HG03432 (cell line): ENCODE measurements around the gene CPLX1.

ENCODE experiments used
- ATAC-seq: cut with Tn5 transposase; IDR thresholded peaks from one replicate; pipeline ENCODE4 v1.9.1; 2021; ENCODE audit warnings: mild to moderate bottlenecking, moderate library complexity; ENCODE audit not compliant: unreplicated experiment

The CPLX1 gene

GRCh38 chr4:825971-826330, at the start of gene CPLX1:
Gene CPLX1, minus strand, starts transcription at chr4:826129. Its CDS starts 1,607 bp downstream, at chr4:824522.
- ATAC-seq = no peak

- ATAC-seq = no peak
Measured at GRCh38 chr4:874971-875817, 49.3 kb upstream of the CPLX1 start.

- no peak for ATAC-seq
Measured at GRCh38 chr4:874056-874455, 48.1 kb upstream of the CPLX1 start.

DNA sequence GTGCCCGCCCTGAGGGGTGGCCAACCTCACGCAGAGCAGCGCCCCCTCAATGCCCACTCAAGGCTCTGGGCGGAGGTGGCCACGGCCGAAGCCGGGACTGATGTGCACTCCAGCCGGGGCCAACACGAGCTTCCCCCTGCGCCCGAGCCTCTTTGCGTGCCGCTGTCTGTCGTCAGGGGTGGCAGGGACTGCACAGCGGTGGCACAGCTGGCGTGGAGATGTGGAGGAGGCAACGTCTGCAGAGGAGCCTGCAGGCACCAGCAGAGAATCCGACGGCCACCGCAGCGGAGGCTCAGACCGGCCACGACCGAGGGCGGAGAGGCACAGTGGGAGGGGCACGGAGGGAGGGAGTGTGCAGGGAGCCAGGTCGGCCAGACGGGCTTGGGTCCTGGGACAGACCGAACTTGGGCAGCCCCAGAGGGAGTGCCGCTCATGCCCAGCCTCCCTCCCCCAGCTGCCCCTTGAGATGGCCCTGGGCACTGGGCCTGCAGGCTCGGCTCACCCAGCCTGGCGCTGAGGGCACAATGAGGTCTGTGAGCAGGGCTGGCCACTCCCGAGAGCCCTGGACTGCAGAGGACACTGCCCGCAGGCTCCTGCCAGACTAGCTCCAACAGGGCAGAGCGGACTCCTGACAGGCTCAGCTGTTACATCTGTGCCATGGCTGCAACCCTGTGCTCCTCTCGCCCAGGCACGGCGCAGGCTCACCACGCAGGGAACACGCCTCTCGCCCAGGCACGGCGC, 46.5 kb upstream of the CPLX1 start:
- no peak for ATAC-seq

- ATAC-seq = no peak
Measured at GRCh38 chr4:871484-871883, 45.6 kb upstream of the CPLX1 start.

GRCh38 chr4:870951-871350, 45.0 kb upstream of the CPLX1 start:
- no peak for ATAC-seq

DNA sequence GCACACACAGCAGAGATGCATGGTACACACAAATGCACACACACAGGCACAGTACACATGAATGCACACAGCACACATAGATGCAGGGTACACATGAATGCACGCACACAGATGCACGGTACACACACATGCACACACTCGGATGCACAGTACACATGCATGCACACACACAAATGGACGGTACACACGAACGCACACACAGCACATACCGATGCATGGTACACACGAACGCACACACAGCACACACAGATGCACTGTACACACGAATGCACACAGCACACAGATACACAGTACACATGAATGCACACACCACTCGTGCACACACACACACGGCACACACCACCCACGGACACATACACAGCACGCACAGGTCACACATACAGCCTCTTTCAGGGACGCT, 43.8 kb upstream of the CPLX1 start:
- ATAC-seq = no peak

- ATAC-seq = no peak
Measured at GRCh38 chr4:868421-868820, 42.5 kb upstream of the CPLX1 start.

- ATAC-seq = no peak
Measured at GRCh38 chr4:867526-868250, 41.8 kb upstream of the CPLX1 start.

GRCh38 chr4:866761-867390, 40.9 kb upstream of the CPLX1 start:
- ATAC-seq = no peak

GRCh38 chr4:866068-866760, 40.3 kb upstream of the CPLX1 start:
- no peak for ATAC-seq

DNA sequence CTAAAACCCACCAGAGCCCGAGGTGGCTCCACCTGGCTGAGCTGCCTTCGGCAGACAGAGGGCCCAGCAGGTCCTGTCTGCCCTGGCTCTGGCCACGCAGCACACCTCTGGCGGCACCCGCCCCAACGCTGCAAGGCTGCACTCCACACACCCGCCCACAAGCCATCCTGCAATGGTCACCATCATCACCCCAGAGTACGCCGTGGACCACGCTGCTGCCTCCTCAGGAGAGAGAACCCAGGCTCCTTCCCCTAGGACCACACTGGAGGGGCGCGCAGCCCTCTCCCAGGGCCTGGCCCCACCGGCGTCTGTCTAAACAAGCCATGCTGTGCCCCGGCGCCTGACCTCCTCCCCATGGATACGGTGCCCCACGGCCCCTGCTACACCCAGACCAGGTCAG, 39.6 kb upstream of the CPLX1 start:
- no peak for ATAC-seq

GRCh38 chr4:865121-865465, 39.2 kb upstream of the CPLX1 start:
- ATAC-seq = no peak

- ATAC-seq = no peak
Measured at GRCh38 chr4:864456-865120, 38.7 kb upstream of the CPLX1 start.

GRCh38 chr4:860561-860960, 34.6 kb upstream of the CPLX1 start:
- no peak for ATAC-seq

DNA sequence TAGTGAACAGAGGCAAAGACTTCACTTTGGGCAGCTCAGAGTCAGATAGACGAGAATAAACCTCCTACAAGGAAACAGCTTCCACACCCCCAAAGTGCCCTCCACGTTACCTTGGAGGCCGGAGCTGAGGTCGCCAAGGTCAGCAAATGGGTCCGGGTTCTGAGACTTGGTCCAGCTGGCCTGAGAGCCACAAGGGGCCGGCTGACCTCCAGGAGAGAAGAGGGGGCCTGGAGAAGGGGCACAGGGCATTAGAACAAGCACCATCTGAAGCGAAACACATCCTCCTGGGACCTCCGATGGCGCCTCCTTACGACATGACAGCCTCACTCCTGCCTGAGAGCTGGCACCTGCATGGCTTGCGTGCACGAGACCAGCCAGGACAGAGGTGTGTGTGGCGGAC, 33.6 kb upstream of the CPLX1 start:
- no peak for ATAC-seq

DNA sequence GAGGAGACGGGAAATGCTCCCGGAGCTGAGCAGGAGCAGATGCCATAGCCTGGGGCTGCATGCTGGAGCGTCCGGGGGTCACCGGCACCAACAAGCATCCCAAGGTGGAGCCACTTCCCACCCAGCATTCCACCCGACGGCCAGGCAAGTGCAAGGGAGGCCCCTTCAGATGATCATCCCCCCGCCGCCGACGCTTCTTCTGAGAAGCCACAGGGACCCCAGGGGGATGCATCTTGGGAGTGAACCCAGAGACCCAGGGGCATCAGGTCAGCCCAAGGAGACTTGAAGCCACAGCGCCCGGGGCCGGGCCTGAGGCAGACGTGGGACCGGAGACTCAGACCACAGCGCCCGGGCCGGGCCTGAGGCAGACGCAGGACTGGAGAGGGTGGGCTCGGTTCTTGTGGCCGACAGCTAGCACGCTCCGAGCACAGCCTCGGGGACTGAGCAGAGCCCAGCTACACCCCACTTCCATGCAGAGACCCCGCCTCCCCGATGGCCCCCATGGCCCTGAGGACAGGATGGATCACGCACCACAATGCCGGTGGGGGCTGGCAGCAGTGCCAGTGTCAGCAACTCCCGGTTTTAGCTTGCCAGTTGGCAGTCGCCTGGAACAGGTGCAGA, 33.0 kb upstream of the CPLX1 start:
- no peak for ATAC-seq

GRCh38 chr4:858041-858481, 32.1 kb upstream of the CPLX1 start:
- ATAC-seq = no peak

GRCh38 chr4:857461-857860, 31.5 kb upstream of the CPLX1 start:
- no peak for ATAC-seq
